ENCODE results near the gene SDC4.

GRCh38 chr20:45322952-45323383 is 25.3 kb downstream of the SDC4 start:
- no peak for TF ChIP-seq POLR2A (IDR thresholded peaks at IDR 0.05; ENCODE audit: low read depth, low read length)
- no peak for TF ChIP-seq POLR2AphosphoS5 (IDR thresholded peaks at IDR 0.05; ENCODE audit: low read depth, low read length)
- TF ChIP-seq TAF1 (IDR thresholded peaks at IDR 0.05; ENCODE audit: borderline replicate concordance, low read depth, low read length), result no peak
